Esophagus muscularis mucosa (tissue), 4 donors: Measurements from ENCODE around the gene SIDT1.

Source experiments
- CTCF ChIP-seq, 3 experiments: fragments of 200-600 bp in 2 of 3; fragments of 450-650 bp in 1 of 3; sonication (generic) in 2 of 3; IDR thresholded peaks; one replicate each; pipeline ENCODE4 v1.5.1; 2017 to 2019; ENCODE audit warnings: antibody characterized with exemption in 3 of 3, mild to moderate bottlenecking in 2 of 3, moderate library complexity in 1 of 3
- EP300 ChIP-seq: sonication (generic); formaldehyde crosslinking; IDR thresholded peaks from one replicate; pipeline ENCODE4 v1.6.1; 2017; ENCODE audit warnings: antibody characterized with exemption
- POLR2A ChIP-seq: fragments of 450-650 bp; IDR thresholded peaks from one replicate; pipeline ENCODE4 v1.6.1; 2017; ENCODE audit warnings: antibody characterized with exemption, moderate library complexity, mild to moderate bottlenecking, low read depth
- POLR2AphosphoS5 ChIP-seq, 2 donors: sonication (generic); formaldehyde crosslinking; IDR thresholded peaks; one replicate each; pipeline ENCODE4 v1.6.1; 2017; ENCODE audit warnings: antibody characterized with exemption in 2 of 2

- TF ChIP-seq CTCF (IDR thresholded peaks at IDR 0.05) (no peak), EP300 (no peak), POLR2A (no peak), POLR2AphosphoS5 (IDR thresholded peaks at IDR 0.05) (no peak)
These were observed 74.3 kb downstream of the SIDT1 start for GRCh38 chr3:113606539-113607218.
